HEK293 (cell line): ENCODE measurements around the gene COQ3.

Source experiments
- KLF7 ChIP-seq: fragments of 450-650 bp; formaldehyde crosslinking; IDR thresholded peaks from 2 replicates; pipeline ENCODE4 v1.5.1; 2016; ENCODE audit warnings: missing biosample characterization, missing genetic modification characterization, borderline replicate concordance
- SALL2 ChIP-seq: fragments of 450-650 bp; formaldehyde crosslinking; IDR thresholded peaks from 2 replicates; pipeline ENCODE4 v1.5.0; 2017; ENCODE audit warnings: missing biosample characterization, mild to moderate bottlenecking, missing genetic modification characterization, borderline replicate concordance
- ZNF138 ChIP-seq: fragments of 450-650 bp; formaldehyde crosslinking; IDR thresholded peaks from 2 replicates; pipeline ENCODE4 v1.5.1; 2016; ENCODE audit warnings: missing biosample characterization, missing genetic modification characterization, borderline replicate concordance
- ZNF140 ChIP-seq: fragments of 450-650 bp; formaldehyde crosslinking; IDR thresholded peaks from 2 replicates; pipeline ENCODE4 v1.5.1; 2016; ENCODE audit warnings: missing biosample characterization, missing genetic modification characterization
- ZNF155 ChIP-seq: fragments of 450-650 bp; formaldehyde crosslinking; IDR thresholded peaks from 2 replicates; pipeline ENCODE4 v1.5.1; 2016; ENCODE audit warnings: missing biosample characterization, missing genetic modification characterization
- ZNF274 ChIP-seq, 2 experiments: fragments of 200-500 bp in 1 of 2; fragments of 450-650 bp in 1 of 2; sonication (Bioruptor generic) in 1 of 2; formaldehyde crosslinking in 1 of 2; IDR thresholded peaks; 2 replicates each; pipeline versions ENCODE4 v1.5.1 to v1.6.1; 2014 to 2016; ENCODE audit warnings: borderline replicate concordance in 1 of 2, inconsistent platforms in 1 of 2, low read length in 1 of 2, missing biosample characterization in 1 of 2, missing genetic modification characterization in 1 of 2
- ZNF394 ChIP-seq: fragments of 450-650 bp; formaldehyde crosslinking; IDR thresholded peaks from 2 replicates; pipeline ENCODE4 v1.5.1; 2016; ENCODE audit warnings: missing biosample characterization, missing genetic modification characterization, mild to moderate bottlenecking, moderate library complexity, borderline replicate concordance
- ZNF776 ChIP-seq: fragments of 450-650 bp; formaldehyde crosslinking; IDR thresholded peaks from 2 replicates; pipeline ENCODE4 v1.5.0; 2017; ENCODE audit warnings: missing biosample characterization, missing genetic modification characterization, borderline replicate concordance
- TF ChIP-seq, protein P1 (sequence below): fragments of 450-650 bp; formaldehyde crosslinking; IDR thresholded peaks from 2 replicates; pipeline ENCODE4 v1.5.1; 2016; ENCODE audit warnings: missing biosample characterization, missing genetic modification characterization
- TF ChIP-seq, protein P2 (sequence below): sonication (generic); formaldehyde crosslinking; IDR thresholded peaks from 2 replicates; pipeline ENCODE4 v1.8.1; 2022; ENCODE audit warnings: mild to moderate bottlenecking, moderate library complexity, missing genetic modification reagents

DNA sequence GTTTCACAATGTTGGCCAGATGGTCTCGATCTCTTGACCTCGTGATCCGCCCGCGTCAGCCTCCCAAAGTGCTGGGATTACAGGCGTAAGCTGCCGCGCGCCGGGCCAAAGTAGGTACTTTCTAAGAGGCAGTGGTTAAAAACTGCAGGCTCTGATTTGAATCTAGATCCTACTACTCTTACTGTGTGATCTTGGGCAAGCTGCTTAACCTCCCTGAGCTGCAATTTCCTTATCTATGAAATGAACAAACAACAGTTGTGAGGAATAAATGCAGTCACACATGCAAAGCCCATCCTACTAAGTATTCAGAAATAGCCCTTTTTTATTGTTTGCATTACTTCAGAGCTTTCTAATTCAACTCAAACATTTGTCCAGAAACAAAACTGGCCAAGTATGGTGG, 47.4 kb downstream of the COQ3 start:
- TF ChIP-seq ZNF274 (IDR thresholded peaks at IDR 0.05; ENCODE audit: low read length) (no peak), ZNF274 (tag by site-specific recombination; IDR thresholded peaks at IDR 0.05; ENCODE audit: borderline replicate concordance) (no peak), SALL2 (tag by site-specific recombination) (no peak), ZNF394 (tag by site-specific recombination) (no peak), ZNF140 (tag by site-specific recombination) (no peak), ZNF138 (tag by site-specific recombination) (no peak), ZNF155 (tag by site-specific recombination) (no peak), ZNF776 (tag by site-specific recombination) (no peak), KLF7 (tag by site-specific recombination) (no peak)
- TF ChIP-seq, protein P1, sequence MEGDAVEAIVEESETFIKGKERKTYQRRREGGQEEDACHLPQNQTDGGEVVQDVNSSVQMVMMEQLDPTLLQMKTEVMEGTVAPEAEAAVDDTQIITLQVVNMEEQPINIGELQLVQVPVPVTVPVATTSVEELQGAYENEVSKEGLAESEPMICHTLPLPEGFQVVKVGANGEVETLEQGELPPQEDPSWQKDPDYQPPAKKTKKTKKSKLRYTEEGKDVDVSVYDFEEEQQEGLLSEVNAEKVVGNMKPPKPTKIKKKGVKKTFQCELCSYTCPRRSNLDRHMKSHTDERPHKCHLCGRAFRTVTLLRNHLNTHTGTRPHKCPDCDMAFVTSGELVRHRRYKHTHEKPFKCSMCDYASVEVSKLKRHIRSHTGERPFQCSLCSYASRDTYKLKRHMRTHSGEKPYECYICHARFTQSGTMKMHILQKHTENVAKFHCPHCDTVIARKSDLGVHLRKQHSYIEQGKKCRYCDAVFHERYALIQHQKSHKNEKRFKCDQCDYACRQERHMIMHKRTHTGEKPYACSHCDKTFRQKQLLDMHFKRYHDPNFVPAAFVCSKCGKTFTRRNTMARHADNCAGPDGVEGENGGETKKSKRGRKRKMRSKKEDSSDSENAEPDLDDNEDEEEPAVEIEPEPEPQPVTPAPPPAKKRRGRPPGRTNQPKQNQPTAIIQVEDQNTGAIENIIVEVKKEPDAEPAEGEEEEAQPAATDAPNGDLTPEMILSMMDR (tag by site-specific recombination): no peak
- TF ChIP-seq, protein P2, sequence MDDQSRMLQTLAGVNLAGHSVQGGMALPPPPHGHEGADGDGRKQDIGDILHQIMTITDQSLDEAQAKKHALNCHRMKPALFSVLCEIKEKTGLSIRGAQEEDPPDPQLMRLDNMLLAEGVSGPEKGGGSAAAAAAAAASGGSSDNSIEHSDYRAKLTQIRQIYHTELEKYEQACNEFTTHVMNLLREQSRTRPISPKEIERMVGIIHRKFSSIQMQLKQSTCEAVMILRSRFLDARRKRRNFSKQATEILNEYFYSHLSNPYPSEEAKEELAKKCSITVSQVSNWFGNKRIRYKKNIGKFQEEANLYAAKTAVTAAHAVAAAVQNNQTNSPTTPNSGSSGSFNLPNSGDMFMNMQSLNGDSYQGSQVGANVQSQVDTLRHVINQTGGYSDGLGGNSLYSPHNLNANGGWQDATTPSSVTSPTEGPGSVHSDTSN: no peak
